Raji (cell line): Measurements from ENCODE around the gene NME7.

Experiments used
- POLR2A ChIP-seq: IDR thresholded peaks from 2 replicates; pipeline ENCODE4 v1.6.1; 2011; ENCODE audit warnings: low read depth, low read length, control low read depth; ENCODE audit not compliant: insufficient read depth

Gene NME7

DNA sequence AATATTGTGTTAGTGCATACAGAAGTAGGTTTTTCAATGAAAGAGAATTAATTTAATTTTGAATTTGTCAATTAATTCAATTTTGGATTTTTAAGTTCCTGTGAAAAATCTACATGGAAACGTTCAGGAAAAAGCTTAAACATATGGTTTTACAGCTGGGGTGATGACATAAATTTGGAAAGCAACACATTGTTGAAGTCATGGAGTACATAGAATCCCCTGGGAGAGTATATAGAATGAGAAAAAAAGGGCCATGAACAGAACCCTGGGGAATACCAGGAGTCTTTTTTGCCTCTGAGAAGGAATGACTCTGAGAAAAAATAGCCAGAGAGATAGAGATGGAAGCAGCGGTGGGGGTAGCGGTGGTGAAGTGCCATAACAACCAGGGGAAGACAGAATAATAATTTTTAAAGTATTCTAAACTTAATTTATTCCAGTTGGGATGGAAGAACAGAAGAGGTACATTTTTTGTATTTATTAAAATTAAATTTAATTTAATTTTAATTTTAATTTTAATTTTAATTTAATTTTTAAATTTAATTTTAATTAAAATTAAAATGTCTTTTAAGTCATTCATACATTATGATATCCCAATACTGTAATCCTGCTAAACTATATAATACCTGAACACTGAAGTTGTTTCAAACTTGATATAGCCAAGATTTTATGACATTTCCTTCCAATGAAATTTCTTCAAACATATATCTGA, 48.9 kb downstream of the NME7 start:
- no peak for TF ChIP-seq POLR2A

DNA sequence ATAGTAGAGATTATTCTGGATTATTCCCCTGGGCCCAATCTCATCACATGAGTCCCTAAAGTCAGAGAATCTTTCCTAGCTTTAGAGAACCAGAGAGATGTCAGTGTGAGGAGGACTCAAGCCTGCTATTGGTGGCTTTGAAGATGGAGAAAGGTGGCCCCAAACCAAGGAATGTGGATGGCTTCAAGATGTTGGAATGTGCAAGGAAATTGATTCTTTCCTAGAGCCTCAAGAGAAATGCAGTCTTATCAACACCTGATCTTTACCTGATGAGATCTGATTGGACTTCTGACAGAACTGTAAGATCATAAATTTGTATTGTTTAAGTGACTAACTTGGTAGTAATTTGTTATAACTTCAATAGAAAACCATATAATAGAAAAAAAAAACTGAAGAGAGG, 51.0 kb downstream of the NME7 start:
- no peak for TF ChIP-seq POLR2A

DNA sequence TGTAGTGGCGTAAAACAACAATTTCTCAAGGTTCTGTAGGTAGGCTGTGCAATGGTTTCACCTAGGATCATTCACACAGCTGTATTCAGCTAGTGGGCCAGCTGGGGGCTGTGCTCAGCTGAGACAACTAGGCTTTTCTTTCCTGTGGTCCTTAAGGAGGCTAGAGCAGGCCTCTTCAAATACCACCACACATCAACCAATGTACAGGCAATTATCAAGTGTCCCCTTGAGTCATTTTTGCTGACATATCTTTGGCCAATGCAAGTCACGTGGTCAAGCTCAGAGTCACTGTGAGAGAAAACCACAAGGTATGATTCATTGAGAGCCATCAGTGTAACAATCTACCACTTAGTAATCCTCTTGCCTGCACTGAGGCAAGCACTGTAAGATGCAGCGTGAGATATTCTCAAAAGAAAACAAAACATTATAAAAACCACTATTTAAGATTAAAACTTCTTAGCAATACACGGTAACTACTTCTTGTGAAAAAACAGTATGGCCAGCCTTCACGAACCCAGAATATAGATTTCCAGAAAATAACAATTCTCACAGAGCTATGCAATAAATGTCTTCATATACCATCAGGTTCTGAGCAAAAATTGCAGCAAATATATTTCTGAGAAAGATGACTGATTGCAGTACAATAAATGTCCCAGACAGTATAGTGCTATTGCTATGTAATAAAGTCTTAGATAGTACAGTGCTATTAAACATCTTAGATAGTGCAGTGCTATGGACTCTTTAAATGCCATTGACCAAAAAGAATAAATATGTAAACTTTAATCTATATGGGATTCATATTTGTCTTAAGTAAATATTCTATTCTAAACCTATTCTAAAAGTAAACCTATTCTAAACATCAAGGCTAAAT, 55.3 kb downstream of the NME7 start:
- TF ChIP-seq POLR2A = no peak

DNA sequence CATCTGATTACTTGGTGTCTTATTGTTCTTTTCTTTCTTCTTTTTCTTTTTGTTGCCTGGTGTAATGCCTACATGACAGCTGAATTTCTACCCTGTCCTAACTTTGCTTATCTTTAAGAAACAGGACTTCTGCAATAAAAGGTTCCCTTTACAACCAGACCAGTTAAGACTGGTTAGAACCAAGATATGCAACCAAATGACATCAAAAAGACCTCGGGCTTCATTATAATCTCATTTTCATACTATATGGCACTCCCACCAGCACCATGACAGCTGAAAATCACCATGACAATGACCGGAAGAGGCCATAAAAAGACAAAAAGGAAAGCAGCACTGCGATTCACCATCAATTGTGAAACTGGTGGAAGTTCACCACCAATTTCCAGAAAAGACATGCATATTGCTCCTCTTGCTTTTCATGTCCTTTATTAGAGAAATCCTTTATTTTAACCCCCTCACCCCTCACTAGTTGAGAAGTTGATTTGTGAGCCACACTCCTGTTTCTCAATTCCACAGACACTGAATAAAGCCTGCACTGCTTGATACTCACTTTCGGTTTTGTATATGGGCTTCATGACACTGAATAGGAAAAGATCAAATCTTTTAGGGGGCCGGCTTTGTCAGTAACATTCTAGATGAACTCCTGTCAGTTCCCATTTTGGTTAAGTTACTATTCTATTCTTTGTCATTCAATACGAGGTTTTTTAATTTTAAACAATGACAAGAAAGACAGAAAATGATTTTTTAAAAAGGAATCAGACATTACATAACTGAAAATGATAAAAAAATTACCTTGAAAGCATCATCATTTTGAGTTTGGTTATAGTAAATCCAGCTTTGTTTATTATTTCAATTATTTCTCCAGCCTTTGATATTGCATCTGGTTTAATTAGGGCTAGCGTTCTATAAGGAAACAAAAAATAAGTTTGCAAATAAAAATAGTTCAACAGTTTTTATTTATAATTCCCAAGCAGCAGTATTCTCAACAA, 58.1 kb downstream of the NME7 start:
- TF ChIP-seq POLR2A = no peak

DNA sequence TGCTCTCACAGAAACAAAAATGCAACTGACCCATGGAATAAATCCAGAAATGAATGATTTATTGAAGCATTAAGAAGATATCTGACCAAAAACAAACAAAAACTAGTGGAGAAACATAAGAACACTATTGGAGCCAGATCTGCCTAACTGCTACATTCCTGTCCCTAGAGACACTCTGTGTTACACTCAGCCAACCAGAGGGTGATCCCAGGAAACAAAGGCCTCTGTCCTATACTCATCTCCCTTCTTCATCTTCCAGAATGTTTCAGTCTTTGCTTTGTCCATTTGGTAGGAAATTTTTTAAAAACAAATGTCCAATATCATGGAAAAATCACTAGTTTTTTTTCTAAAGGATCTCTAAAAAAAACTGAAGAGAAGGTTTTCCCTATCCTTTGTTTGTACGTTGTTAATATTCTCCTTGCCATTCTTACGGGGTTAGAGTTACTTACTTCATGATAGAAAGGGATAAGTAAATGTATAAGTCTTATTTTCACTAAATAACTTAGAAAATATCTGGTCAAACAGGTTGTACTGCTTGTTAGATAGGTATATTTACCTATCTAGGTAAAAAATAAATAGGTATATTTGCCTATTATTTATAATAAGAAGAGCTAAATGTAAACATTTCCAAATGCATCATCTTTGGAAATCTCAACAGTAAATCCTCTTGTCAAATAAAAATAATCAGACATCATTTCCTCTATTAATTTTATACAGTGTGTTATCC, 59.1 kb downstream of the NME7 start:
- no peak for TF ChIP-seq POLR2A

DNA sequence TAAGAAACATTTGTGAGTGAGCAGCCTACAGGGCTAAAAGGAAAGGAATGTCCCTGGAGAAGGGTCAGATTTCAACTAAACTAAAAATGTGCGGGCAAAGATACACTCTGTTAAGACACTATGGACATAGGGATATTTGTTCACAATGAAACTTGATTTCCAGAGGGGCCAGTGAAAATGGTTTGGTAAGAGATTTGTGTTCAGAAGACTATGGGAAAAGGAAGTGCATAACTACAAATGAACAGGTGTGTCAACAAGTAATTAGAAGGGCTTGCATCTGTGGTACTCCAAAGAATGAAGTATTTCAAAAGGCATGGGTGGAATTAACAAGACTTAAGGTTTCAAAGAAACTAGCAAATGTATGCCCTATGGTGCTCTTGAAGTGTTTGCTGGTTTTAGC, 60.4 kb downstream of the NME7 start:
- no peak for TF ChIP-seq POLR2A

DNA sequence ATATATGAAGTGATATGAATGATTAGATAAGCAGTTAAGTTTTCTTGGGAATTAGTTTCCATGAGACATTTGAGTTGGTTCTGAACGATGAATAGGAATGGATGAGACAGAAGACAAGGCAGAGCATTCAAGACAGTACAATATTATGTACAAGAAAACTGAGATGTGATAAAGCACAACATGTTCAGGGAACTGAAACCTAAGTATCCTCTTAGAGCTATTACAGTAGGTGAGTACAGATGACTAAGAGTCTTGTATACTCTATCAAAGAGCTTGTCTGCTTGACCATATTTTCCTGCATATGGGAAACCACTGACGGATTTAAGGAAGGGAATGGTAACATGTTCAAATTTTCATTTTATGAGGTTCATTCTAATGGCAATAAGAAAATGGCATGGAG, 61.6 kb downstream of the NME7 start:
- no peak for TF ChIP-seq POLR2A

DNA sequence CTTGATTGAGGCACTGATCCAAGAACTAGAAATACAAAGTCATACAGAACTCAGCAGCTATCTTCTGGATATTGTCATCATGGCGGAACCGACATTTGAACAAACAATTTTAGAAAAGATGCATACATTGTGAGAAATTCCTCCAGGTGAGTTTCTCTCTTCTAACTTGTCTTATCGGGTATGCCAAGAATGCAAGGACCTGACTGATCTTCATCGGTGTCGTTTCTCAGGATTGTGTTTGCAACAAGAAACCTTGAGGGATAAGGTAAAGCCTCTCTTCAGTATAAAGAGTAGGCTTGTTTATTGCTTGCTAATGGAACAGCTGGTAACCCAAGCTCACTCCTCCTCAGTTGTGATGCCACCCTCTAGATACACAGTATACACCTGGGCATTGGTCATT, 62.2 kb downstream of the NME7 start:
- TF ChIP-seq POLR2A = no peak

DNA sequence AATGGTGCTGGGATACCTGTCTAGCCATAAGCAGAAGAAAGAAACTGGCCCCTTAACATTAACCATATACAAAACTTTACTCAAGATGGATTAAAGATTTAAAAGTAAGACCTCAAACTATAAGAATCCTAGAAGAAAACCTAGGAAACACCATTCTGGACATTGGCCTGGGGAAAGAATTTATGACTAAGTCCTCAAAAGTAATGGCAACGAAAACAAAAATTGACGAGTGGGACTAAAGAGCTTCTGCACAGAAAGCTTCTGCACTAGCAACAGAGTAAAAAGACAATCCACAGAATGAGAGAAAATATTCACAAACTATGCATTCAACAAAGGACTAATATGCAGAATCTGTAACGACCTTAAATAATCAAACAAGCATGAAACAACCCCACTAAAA, 66.7 kb downstream of the NME7 start:
- TF ChIP-seq POLR2A = no peak

DNA sequence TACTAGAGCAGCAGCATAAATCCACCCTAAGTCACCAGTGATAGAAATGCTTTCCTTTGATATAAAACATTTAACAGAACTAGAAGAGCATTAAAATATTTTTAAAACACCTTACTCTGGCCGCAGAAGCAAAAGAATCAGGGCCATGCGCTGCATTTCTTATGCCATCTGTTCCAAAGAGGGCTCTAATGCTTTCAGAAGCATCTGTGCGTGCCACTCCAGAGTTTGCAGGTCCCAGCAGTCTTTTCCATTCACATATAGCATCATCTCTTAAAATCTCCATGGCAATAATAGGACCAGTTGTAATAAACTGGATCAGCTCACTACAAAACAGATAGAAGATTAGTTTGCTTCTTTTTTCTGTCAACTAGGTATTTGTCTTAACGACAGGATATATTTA, 69.2 kb downstream of the NME7 start:
- TF ChIP-seq POLR2A = no peak

DNA sequence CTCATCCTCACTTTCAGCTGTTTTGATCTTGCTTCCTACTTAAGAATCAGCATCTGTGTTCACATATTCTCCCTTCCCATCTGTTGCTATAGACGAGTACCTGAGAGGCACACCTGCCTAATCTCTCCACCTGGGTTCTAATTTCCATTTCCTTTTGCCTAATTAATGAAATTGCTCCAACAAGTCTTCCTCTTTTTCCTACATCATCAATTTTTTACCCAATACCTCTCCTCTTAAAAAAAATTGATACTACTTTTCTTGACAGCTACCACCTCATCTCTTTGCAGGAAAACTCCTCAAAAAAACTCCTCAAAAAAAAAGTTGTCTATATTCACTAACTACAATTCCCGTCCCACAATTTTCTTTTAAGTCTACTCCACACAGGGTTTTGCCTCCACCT, 71.8 kb downstream of the NME7 start:
- no peak for TF ChIP-seq POLR2A

DNA sequence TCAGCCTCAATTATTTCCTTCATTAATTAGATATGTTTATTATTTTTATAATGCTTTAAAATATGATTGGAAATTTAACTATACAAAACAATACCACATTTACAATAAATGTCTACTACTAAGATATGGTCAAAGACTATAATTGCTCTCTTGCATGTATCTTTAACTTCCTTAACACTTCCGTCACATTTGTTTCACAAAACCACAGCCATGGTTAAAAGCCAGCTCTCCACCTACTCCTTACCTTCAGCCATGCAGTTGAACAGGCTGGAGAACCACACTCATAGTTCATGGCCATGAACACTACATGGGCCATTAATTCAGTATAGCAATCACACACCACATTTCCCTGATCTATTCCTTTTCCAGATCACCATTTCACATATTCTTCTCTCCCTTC, 72.2 kb downstream of the NME7 start:
- no peak for TF ChIP-seq POLR2A

DNA sequence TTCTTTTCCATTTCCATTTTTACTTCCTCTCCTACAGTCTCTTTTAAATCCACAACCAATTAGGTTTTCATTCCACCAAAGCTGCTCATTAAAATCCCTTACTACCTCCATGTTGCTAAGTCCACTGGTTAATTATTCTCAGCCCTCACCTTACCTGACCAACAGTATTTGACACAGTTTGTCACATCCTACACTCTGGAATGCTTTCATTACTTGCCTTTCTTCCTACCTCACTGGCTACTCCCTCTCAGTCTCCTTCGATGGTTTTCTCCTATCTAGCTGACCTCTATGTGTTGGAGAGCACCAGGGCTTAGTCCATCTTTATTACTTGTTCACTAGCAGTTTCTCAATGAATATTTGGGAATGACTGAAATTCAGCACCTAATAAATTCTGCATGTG, 78.6 kb downstream of the NME7 start:
- no peak for TF ChIP-seq POLR2A

DNA sequence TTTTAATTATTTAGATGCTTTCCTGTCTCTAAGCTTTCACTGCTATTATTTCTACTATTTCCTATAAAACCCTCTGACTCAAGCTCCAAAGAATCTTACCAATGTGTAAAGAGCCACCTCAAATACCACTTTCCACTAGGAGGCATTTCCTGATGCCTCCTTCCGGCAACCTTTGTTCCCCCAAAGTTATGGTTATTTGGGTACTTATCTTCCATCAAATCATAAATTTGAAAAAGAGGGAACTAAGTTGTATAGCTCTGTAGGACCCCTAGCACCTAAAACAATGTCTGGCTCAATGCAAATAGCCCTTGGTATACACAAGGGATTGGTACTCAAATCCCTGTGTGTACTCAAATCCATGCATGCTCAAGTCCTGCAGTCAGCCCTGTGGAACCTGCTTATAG, 79.6 kb downstream of the NME7 start:
- TF ChIP-seq POLR2A = no peak

DNA sequence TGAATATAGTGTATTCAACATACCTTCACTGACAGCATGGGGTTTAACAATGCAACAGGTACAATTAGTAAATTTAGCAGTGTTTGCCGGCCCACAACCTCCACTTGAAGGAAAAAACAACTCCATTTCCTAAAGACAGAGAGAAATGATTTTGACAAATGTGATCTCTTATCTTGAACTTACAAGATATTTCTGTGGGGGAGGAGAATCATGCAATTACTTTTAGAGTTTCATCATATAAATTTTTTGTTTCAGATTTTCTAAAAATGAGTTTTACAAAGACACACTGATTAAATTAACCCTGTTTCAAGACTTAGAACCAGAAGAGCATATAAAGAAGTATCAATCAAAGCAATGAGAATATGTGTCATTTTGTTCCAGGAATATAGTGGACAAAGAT, 80.3 kb downstream of the NME7 start:
- TF ChIP-seq POLR2A = no peak

DNA sequence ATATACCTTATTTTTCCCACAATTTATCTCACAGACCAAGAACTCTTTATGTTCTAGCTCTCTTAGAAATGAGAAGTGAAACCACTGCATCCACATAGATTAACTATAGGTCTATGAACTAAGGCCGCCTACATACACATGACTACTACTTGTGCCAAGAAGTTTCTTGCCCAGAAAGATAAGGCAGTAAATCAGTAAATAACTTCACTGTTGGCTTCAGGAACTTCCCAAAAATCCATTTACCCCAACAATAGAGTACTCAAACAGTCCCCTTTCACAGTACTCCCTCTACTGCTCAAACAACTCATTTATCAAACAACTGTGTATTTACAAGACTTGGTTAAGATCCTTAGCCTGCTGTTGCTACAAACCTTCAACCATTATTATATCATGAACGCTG, 96.5 kb downstream of the NME7 start:
- TF ChIP-seq POLR2A = no peak
